HepG2 (cell line): ENCODE measurements around the gene LYG2. TPM values are rescaled to one million over a fixed set of nuclear protein-coding genes. Genes with fewer than 3 reads are reported as not detected.

Experiments
- ATAC-seq: fragments of 200-7000 bp; cut with Tn5 transposase; 3 replicates; pipeline ENCODE4 v1.9.1; 2020; ENCODE audit warnings: mild to moderate bottlenecking, moderate library complexity
- BruUV-seq: library from RNA; stranded (reverse); fragments of 400-500 nt; replicated peaks from 2 replicates; lab custom pipeline; 2021; lab: Mats Ljungman, UMichigan
- CTCF ChIA-PET: fragments of 300-600 bp; formaldehyde crosslinking; extraction: SDS; loops from one replicate; lab custom pipeline; 2021; ENCODE audit warnings: low total read pairs, inconsistent platforms, low intra/inter-chr PET ratio; lab: Yijun Ruan, JAX
- POLR2A ChIA-PET: fragments of 350-600 bp; sonication (Branson Sonifier 250); formaldehyde crosslinking; loops from one replicate; lab custom pipeline; 2020; ENCODE audit warnings: antibody characterized with exemption, inconsistent platforms; lab: Yijun Ruan, JAX
- DNase-seq: peaks from one replicate; pipeline ENCODE4 v3.0.0-alpha.2; 2015; ENCODE audit warnings: low spot score
- FAIRE-seq: peaks from 3 replicates; lab custom pipeline; 2011; peaks lifted over from hg19 to GRCh38; lab: Jason Lieb, UNC
- H2AFZ ChIP-seq: one replicate; pipeline ENCODE4 v1.6.1; 2011; ENCODE audit warnings: low read length, inconsistent platforms
- H3K27ac ChIP-seq: fragments of 300-600 bp; 3 replicates; pipeline ENCODE4 v1.8.0; 2011; ENCODE audit warnings: mixed run types, mild to moderate bottlenecking, mixed read lengths, low read length, inconsistent platforms; ENCODE audit not compliant: insufficient read depth; ENCODE audit errors: extremely low read length
- H3K27me3 ChIP-seq, 2 experiments: fragments of 200-600 bp in 1 of 2; 2 replicates in 1 of 2; 3 replicates in 1 of 2; pipeline versions ENCODE4 v1.6.0 to v1.8.0; 2011; ENCODE audit warnings: low read length in 2 of 2, mild to moderate bottlenecking in 2 of 2, moderate library complexity in 2 of 2, inconsistent platforms in 1 of 2; ENCODE audit not compliant: insufficient read depth in 2 of 2, control insufficient read depth in 1 of 2
- H3K36me3 ChIP-seq, 2 experiments: fragments of 200-600 bp in 1 of 2; replicated peaks in 1 of 2; 2 replicates in 1 of 2; 3 replicates in 1 of 2; pipeline versions ENCODE4 v1.5.1 to v1.8.0; 2011; ENCODE audit warnings: low read length in 2 of 2, inconsistent platforms in 1 of 2; ENCODE audit not compliant: insufficient read depth in 2 of 2, control insufficient read depth in 1 of 2
- H3K4me1 ChIP-seq: 2 replicates; pipeline ENCODE4 v1.5.1; 2012; ENCODE audit warnings: low read length, inconsistent platforms; ENCODE audit not compliant: insufficient read depth
- H3K4me2 ChIP-seq: 2 replicates; pipeline ENCODE4 v1.6.0; 2011; ENCODE audit warnings: low read depth, low read length, inconsistent platforms
- H3K4me3 ChIP-seq, 3 experiments: fragments of 200-600 bp in 1 of 3; sonication (generic), shearing (Covaris generic) in 1 of 3; replicated peaks in 1 of 3; 2 replicates each; pipeline ENCODE4 v1.5.1; 2011 to 2016; ENCODE audit warnings: low read length in 3 of 3, inconsistent platforms in 2 of 3, low read depth in 2 of 3, mild to moderate bottlenecking in 2 of 3, control low read depth in 1 of 3, mixed read lengths in 1 of 3; ENCODE audit not compliant: insufficient read depth in 1 of 3
- H3K79me2 ChIP-seq: one replicate; pipeline ENCODE4 v1.6.1; 2011; ENCODE audit warnings: low read length, inconsistent platforms; ENCODE audit not compliant: insufficient read depth
- H3K9ac ChIP-seq: 2 replicates; pipeline ENCODE4 v1.6.0; 2011; ENCODE audit warnings: mild to moderate bottlenecking, low read depth, low read length, inconsistent platforms; ENCODE audit not compliant: insufficient read depth
- H3K9me3 ChIP-seq: 2 replicates; pipeline ENCODE4 v1.5.1; 2012; ENCODE audit warnings: mild to moderate bottlenecking, low read length
- H4K20me1 ChIP-seq: 2 replicates; pipeline ENCODE4 v1.6.0; 2011; ENCODE audit warnings: inconsistent platforms, mild to moderate bottlenecking, low read length, moderate library complexity; ENCODE audit not compliant: insufficient read depth
- JARID2 ChIP-seq: sonication (generic); formaldehyde crosslinking; IDR thresholded peaks from 2 replicates; pipeline ENCODE4 v1.8.1; 2023; ENCODE audit warnings: missing genetic modification reagents, inconsistent platforms; ENCODE audit not compliant: insufficient replicate concordance
- KMT2A ChIP-seq: sonication (generic); formaldehyde crosslinking; IDR thresholded peaks from 2 replicates; pipeline ENCODE4 v1.4.0; 2020; ENCODE audit warnings: missing genetic modification reagents
- MED1 ChIP-seq: sonication (generic); formaldehyde crosslinking; IDR thresholded peaks from 2 replicates; pipeline ENCODE4 v1.4.0; 2020; ENCODE audit warnings: missing genetic modification reagents
- NFYB ChIP-seq: sonication (generic); formaldehyde crosslinking; IDR thresholded peaks from 2 replicates; pipeline ENCODE4 v1.4.0; 2020; ENCODE audit warnings: missing genetic modification reagents
- ONECUT2 ChIP-seq: sonication (generic); formaldehyde crosslinking; IDR thresholded peaks from 2 replicates; pipeline ENCODE4 v1.4.0; 2020; ENCODE audit warnings: missing genetic modification reagents
- REL ChIP-seq: sonication (generic); formaldehyde crosslinking; conservative IDR thresholded peaks from 2 replicates; pipeline ENCODE4 v1.8.0; 2022; ENCODE audit warnings: mild to moderate bottlenecking, missing genetic modification reagents, moderate library complexity
- TBL1XR1 ChIP-seq: fragments of 150-350 bp; IDR thresholded peaks from 2 replicates; pipeline ENCODE4 v1.6.1; 2014; ENCODE audit warnings: borderline replicate concordance, low read length; ENCODE audit not compliant: partially characterized antibody
- TEAD2 ChIP-seq: sonication (generic); formaldehyde crosslinking; IDR thresholded peaks from 2 replicates; pipeline ENCODE4 v1.9.0; 2021; ENCODE audit warnings: missing genetic modification reagents
- TMF1 ChIP-seq: sonication (generic); formaldehyde crosslinking; IDR thresholded peaks from 2 replicates; pipeline ENCODE4 v1.8.1; 2022; ENCODE audit warnings: low read depth, missing genetic modification reagents
- ZBTB4 ChIP-seq: sonication (generic); formaldehyde crosslinking; IDR thresholded peaks from 2 replicates; pipeline ENCODE4 v1.4.0; 2020; ENCODE audit warnings: missing genetic modification reagents, mild to moderate bottlenecking, borderline replicate concordance
- ZNF280D ChIP-seq: sonication (generic); formaldehyde crosslinking; IDR thresholded peaks from 2 replicates; pipeline ENCODE4 v1.5.1; 2020; ENCODE audit warnings: mild to moderate bottlenecking, missing genetic modification reagents
- ZNF30 ChIP-seq: sonication (generic); formaldehyde crosslinking; IDR thresholded peaks from 2 replicates; pipeline ENCODE4 v1.5.0; 2020; ENCODE audit warnings: mild to moderate bottlenecking, missing genetic modification reagents
- ZNF547 ChIP-seq: sonication (generic); formaldehyde crosslinking; IDR thresholded peaks from 2 replicates; pipeline ENCODE4 v1.5.1; 2020; ENCODE audit warnings: mild to moderate bottlenecking, missing genetic modification reagents
- ZNF775 ChIP-seq: sonication (generic); formaldehyde crosslinking; IDR thresholded peaks from 2 replicates; pipeline ENCODE4 v1.4.0; 2020; ENCODE audit warnings: missing genetic modification reagents, mild to moderate bottlenecking, moderate library complexity, borderline replicate concordance
- WGBS: methylation state at CpG from one replicate; pipeline ENCODE4 v1.1.6; 2017; ENCODE audit warnings: low lambda C conversion rate; 5-methylcytosine and 5-hydroxymethylcytosine counted together
- in situ Hi-C: cut with HindIII; loops from 2 replicates; pipeline ENCODE4 v1.10.0; 2017; ENCODE audit warnings: low pct_unique_long_range_greater_than_20kb; ENCODE audit not compliant: extremely low pct_ligation_motif_present
- intact Hi-C: fragments of 100-400 bp; cut with micrococcal nuclease; formaldehyde crosslinking; loops from one replicate; pipeline ENCODE4 v1.10.0; 2022; ENCODE audit not compliant: unreplicated experiment
- polyA plus RNA-seq, 8 experiments: library from polyadenylated mRNA; depleted of rRNA in 3 of 8; stranded (reverse) in 7 of 8; unstranded in 1 of 8; fragments of >200 nt; fragmentation: Illumina TruSeq in 4 of 8; extraction: Trizol in 4 of 8; gene quantifications; 2 replicates each; pipeline versions ENCODE4 v1.2.1 to v1.2.3, GENCODE V29; 2011 to 2016; ENCODE audit warnings: low read depth in 4 of 8, missing spikeins in 1 of 8, mixed read lengths in 1 of 8; ENCODE audit not compliant: insufficient read depth in 1 of 8
- total RNA-seq, 5 experiments: library from RNA; depleted of rRNA; stranded (reverse); fragments of >200 nt; fragmentation: Illumina TruSeq; extraction: Trizol; gene quantifications; 2 replicates each; pipeline ENCODE4 v1.2.3, GENCODE V29; 2016; ENCODE audit warnings: low read depth in 1 of 5
- TF ChIP-seq, protein P1 (sequence below): sonication (generic); formaldehyde crosslinking; IDR thresholded peaks from 2 replicates; pipeline ENCODE4 v1.4.0; 2020; ENCODE audit warnings: mild to moderate bottlenecking, missing genetic modification reagents, borderline replicate concordance

The LYG2 gene
- total and polyA plus RNA-seq, 2 of the 13 experiments (the other 11 are each of a cell fraction or from before 2014, with no cell fraction given) = 0.15 to 0.18 TPM

GRCh38 chr2:99205491-99205890 is 50.0 kb downstream of the LYG2 start (continued):
- TF ChIP-seq ZNF280D = 0 out of 2 replicates have a peak, but pooled peaks have one; percentile 51

DNA sequence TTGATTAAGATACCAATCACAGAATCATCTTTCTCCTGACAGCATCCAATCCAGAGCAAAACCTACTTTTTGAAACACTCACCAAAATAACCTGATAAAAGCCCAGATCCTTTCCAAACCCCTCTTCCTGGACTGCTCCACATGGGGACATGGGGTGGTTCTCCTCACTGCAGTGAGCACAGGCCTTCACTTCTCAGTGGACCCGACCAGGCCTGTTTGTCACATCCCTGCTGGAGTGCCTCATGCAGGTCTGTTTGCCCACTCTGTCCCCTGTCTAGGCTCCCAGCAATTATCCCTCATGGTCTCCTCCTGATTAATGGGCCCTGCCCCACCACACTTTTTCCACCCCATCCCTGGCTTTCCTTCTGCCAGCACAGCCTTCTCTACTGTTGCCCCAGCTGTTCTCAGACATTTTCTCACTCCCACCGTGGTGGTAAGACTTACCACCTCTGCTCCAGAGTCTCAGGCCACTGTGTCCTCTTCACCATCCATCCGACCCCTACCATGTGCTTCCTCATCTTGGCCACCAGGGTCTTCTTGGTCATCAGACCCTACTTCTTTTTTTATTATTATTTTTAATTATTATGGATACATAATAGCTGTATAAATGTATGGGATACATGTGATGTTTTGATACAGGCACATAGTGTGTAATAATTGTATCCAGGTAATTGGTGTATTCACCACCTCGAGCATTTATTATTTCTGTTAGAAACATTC is 53.3 kb downstream of the LYG2 start:
- Histone ChIP-seq H3K36me3 (peaks cover 3% of the 10 kb centered on the region in 2 experiments; a peak in 4 of 5 replicates), H3K9ac (no peak overlapping the region), H2AFZ (no peak overlapping the region), H3K79me2 (no peaks in the 10 kb centered on the region), H3K27ac (no peak overlapping the region), H4K20me1 (no peaks in the 10 kb centered on the region), H3K4me1 (no peaks in the 10 kb centered on the region), H3K4me2 (no peak overlapping the region), H3K9me3 (peaks cover 5% of the 10 kb centered on the region; the same call in 1 of the 2 replicates), H3K4me3 (no peak overlapping the region), H3K27me3 (no peaks in the 10 kb centered on the region)
- DNase-seq (no peak), ATAC-seq (peak; percentile 65), FAIRE-seq (peak; percentile 37)
- intact Hi-C loops = no loop called here
- in situ Hi-C loops = no loop called here
- 86% methylated on average over 4 of the region's 4 CpGs for WGBS
- POLR2A ChIA-PET = no interaction called here
- CTCF ChIA-PET = no interaction called here
- no TSS peak for BruUV-seq
- TF ChIP-seq KMT2A (CRISPR knock-in tag) = no peak
- no peak for TF ChIP-seq JARID2 (CRISPR knock-in tag)
- TF ChIP-seq TMF1 = no peak
- TF ChIP-seq REL (CRISPR knock-in tag) = no peak
- no peak for TF ChIP-seq ONECUT2
- no peak for TF ChIP-seq ZNF30
- TF ChIP-seq, protein P1, sequence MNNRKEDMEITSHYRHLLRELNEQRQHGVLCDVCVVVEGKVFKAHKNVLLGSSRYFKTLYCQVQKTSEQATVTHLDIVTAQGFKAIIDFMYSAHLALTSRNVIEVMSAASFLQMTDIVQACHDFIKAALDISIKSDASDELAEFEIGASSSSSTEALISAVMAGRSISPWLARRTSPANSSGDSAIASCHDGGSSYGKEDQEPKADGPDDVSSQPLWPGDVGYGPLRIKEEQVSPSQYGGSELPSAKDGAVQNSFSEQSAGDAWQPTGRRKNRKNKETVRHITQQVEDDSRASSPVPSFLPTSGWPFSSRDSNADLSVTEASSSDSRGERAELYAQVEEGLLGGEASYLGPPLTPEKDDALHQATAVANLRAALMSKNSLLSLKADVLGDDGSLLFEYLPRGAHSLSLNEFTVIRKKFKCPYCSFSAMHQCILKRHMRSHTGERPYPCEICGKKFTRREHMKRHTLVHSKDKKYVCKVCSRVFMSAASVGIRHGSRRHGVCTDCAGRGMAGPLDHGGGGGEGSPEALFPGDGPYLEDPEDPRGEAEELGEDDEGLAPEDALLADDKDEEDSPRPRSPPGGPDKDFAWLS (CRISPR knock-in tag) = no peak
- TF ChIP-seq NFYB (CRISPR knock-in tag) = no peak
- no peak for TF ChIP-seq ZNF547 (CRISPR knock-in tag)
- TF ChIP-seq ZNF775 (CRISPR knock-in tag) = no peak
- no peak for TF ChIP-seq TBL1XR1
- no peak for TF ChIP-seq TEAD2 (CRISPR knock-in tag)
- TF ChIP-seq MED1 = no peak
- TF ChIP-seq ZBTB4 (CRISPR knock-in tag) = no peak
